H9 (cell line): ENCODE results near the gene CARD19. TPM values are rescaled to one million over a fixed set of nuclear protein-coding genes. Genes with fewer than 3 reads are reported as not detected.

Experiments
- DNase-seq: peaks from one replicate; pipeline ENCODE4 v3.0.0-alpha.2; 2017
- H2AFZ ChIP-seq: one replicate; pipeline ENCODE4 v1.6.1; 2013; ENCODE audit warnings: mild to moderate bottlenecking, low read length, control low read depth, moderate library complexity
- H2AK5ac ChIP-seq: 2 replicates; pipeline ENCODE4 v1.6.1; 2013; ENCODE audit warnings: low read length, control low read depth, mixed read lengths; ENCODE audit not compliant: insufficient read length
- H2BK120ac ChIP-seq: one replicate; pipeline ENCODE4 v1.6.1; 2013; ENCODE audit warnings: low read depth, mild to moderate bottlenecking, low read length, control low read depth, inconsistent platforms; ENCODE audit not compliant: poor library complexity, severe bottlenecking
- H2BK12ac ChIP-seq: 2 replicates; pipeline ENCODE4 v1.6.1; 2013; ENCODE audit warnings: low read length, control low read depth, mixed read lengths, low read depth; ENCODE audit not compliant: insufficient read length
- H2BK15ac ChIP-seq: 2 replicates; pipeline ENCODE4 v1.6.1; 2013; ENCODE audit warnings: low read depth, low read length, control low read depth
- H2BK20ac ChIP-seq: one replicate; pipeline ENCODE4 v1.6.1; 2013; ENCODE audit warnings: low read depth, mild to moderate bottlenecking, low read length, control low read depth, inconsistent platforms; ENCODE audit not compliant: poor library complexity, severe bottlenecking
- H2BK5ac ChIP-seq: 2 replicates; pipeline ENCODE4 v1.6.1; 2013; ENCODE audit warnings: low read length, control low read depth, mixed read lengths; ENCODE audit not compliant: insufficient read length
- H3K14ac ChIP-seq: 2 replicates; pipeline ENCODE4 v1.6.1; 2013; ENCODE audit warnings: low read length, control low read depth; ENCODE audit not compliant: insufficient read depth
- H3K18ac ChIP-seq: 2 replicates; pipeline ENCODE4 v1.6.1; 2013; ENCODE audit warnings: low read depth, mild to moderate bottlenecking, mixed read lengths, low read length, control low read depth; ENCODE audit not compliant: insufficient read length
- H3K23ac ChIP-seq: 2 replicates; pipeline ENCODE4 v1.6.1; 2013; ENCODE audit warnings: low read length, control low read depth, mixed read lengths, low read depth; ENCODE audit not compliant: insufficient read length
- H3K23me2 ChIP-seq: 2 replicates; pipeline ENCODE4 v1.6.1; 2013; ENCODE audit warnings: low read depth, mild to moderate bottlenecking, mixed read lengths, low read length, control low read depth; ENCODE audit not compliant: insufficient read length, poor library complexity, severe bottlenecking
- H3K27ac ChIP-seq: 2 replicates; pipeline ENCODE4 v1.5.1; 2013; ENCODE audit warnings: low read length, control low read depth, mixed read lengths, low read depth; ENCODE audit not compliant: insufficient read length
- H3K27me3 ChIP-seq: 2 replicates; pipeline ENCODE4 v1.6.1; 2013; ENCODE audit warnings: low read length, control low read depth, inconsistent platforms; ENCODE audit not compliant: insufficient read depth
- H3K4ac ChIP-seq: 2 replicates; pipeline ENCODE4 v1.6.1; 2013; ENCODE audit warnings: low read depth, mild to moderate bottlenecking, control low read depth, inconsistent platforms, low read length, moderate library complexity
- H3K4me1 ChIP-seq: 2 replicates; pipeline ENCODE4 v1.6.1; 2013; ENCODE audit warnings: low read length, control low read depth, inconsistent platforms; ENCODE audit not compliant: insufficient read depth
- H3K4me2 ChIP-seq: 2 replicates; pipeline ENCODE4 v1.6.1; 2013; ENCODE audit warnings: low read length, control low read depth, mixed read lengths; ENCODE audit not compliant: insufficient read length, insufficient read depth
- H3K56ac ChIP-seq: 2 replicates; pipeline ENCODE4 v1.6.1; 2013; ENCODE audit warnings: low read depth, mild to moderate bottlenecking, mixed read lengths, low read length, control low read depth; ENCODE audit not compliant: insufficient read length
- H3K79me1 ChIP-seq: 2 replicates; pipeline ENCODE4 v1.6.1; 2013; ENCODE audit warnings: low read depth, mild to moderate bottlenecking, moderate library complexity, low read length, control low read depth, inconsistent platforms; ENCODE audit not compliant: insufficient read depth, poor library complexity, severe bottlenecking
- H3K79me2 ChIP-seq: 2 replicates; pipeline ENCODE4 v1.6.1; 2013; ENCODE audit warnings: low read length, control low read depth, inconsistent platforms; ENCODE audit not compliant: insufficient read depth
- H3K9ac ChIP-seq: 2 replicates; pipeline ENCODE4 v1.6.1; 2013; ENCODE audit warnings: low read length, control low read depth, mixed read lengths; ENCODE audit not compliant: insufficient read length; ENCODE audit errors: extremely low read depth
- H3K9me3 ChIP-seq: one replicate; pipeline ENCODE4 v1.6.1; 2013; ENCODE audit warnings: low read depth, low read length, inconsistent platforms; ENCODE audit not compliant: control insufficient read depth
- H3T11ph ChIP-seq: one replicate; pipeline ENCODE4 v1.6.1; 2013; ENCODE audit warnings: mild to moderate bottlenecking, low read length, control low read depth, inconsistent platforms
- H4K20me1 ChIP-seq: one replicate; pipeline ENCODE4 v1.6.1; 2013; ENCODE audit not compliant: control insufficient read depth, insufficient read length, insufficient read depth
- H4K5ac ChIP-seq: 2 replicates; pipeline ENCODE4 v1.6.1; 2013; ENCODE audit warnings: low read depth, mild to moderate bottlenecking, mixed read lengths, low read length, control low read depth; ENCODE audit not compliant: insufficient read length
- H4K8ac ChIP-seq: replicated peaks from 2 replicates; pipeline ENCODE4 v1.6.1; 2013; ENCODE audit warnings: low read length, control low read depth, mixed read lengths, low read depth; ENCODE audit not compliant: insufficient read length
- H4K91ac ChIP-seq: 2 replicates; pipeline ENCODE4 v1.6.1; 2013; ENCODE audit warnings: low read depth, mild to moderate bottlenecking, moderate library complexity, mixed read lengths, low read length, control low read depth; ENCODE audit not compliant: insufficient read length
- H3K27ac Mint-ChIP-seq, 3 experiments: 2 replicates in 2 of 3; 3 replicates in 1 of 3; pipeline ENCODE4 v1.8.0; 2020 to 2021; ENCODE audit warnings: mixed read lengths in 3 of 3, mild to moderate bottlenecking in 1 of 3, moderate library complexity in 1 of 3
- H3K27me3 Mint-ChIP-seq: 2 replicates; pipeline ENCODE4 v1.8.0; 2021; ENCODE audit warnings: low read depth, mild to moderate bottlenecking, moderate library complexity, mixed read lengths
- H3K36me3 Mint-ChIP-seq, 3 experiments: 2 replicates in 2 of 3; 3 replicates in 1 of 3; pipeline ENCODE4 v1.8.0; 2020 to 2021; ENCODE audit warnings: low read depth in 3 of 3, mixed read lengths in 3 of 3; ENCODE audit not compliant: insufficient read depth in 1 of 3
- H3K4me1 Mint-ChIP-seq, 2 experiments: 2 replicates each; pipeline ENCODE4 v1.8.0; 2020; ENCODE audit warnings: mixed read lengths in 2 of 2
- H3K4me3 Mint-ChIP-seq, 2 experiments: 2 replicates in 1 of 2; 3 replicates in 1 of 2; pipeline ENCODE4 v1.8.0; 2020 to 2021; ENCODE audit warnings: mild to moderate bottlenecking in 2 of 2, mixed read lengths in 2 of 2, moderate library complexity in 1 of 2
- H3K9me3 Mint-ChIP-seq, 2 experiments: 2 replicates in 1 of 2; 3 replicates in 1 of 2; pipeline ENCODE4 v1.8.0; 2020; ENCODE audit warnings: mild to moderate bottlenecking in 2 of 2, mixed read lengths in 2 of 2, moderate library complexity in 1 of 2
- CTCF ChIP-seq: fragments of 200-600 bp; sonication (generic); conservative IDR thresholded peaks from 3 replicates; pipeline ENCODE4 v1.8.0; 2021; ENCODE audit warnings: antibody characterized with exemption, mild to moderate bottlenecking
- WGBS: extraction: QIAGEN DNeasy Blood & Tissue Kit; methylation state at CpG from one replicate; pipeline ENCODE4 v1.1.7; 2013; ENCODE audit warnings: missing lambda C conversion rate, low lambda C conversion rate, mixed read lengths; ENCODE audit not compliant: insufficient read length; ENCODE audit errors: extremely low coverage; 5-methylcytosine and 5-hydroxymethylcytosine counted together
- total RNA-seq: library from RNA; stranded (reverse); gene quantifications from 2 replicates; pipeline ENCODE4 v1.2.1, GENCODE V29; 2021

CARD19 gene
- total RNA-seq, 1 experiment from 2014 or later: 21.4 TPM

GRCh38 chr9:93115486-93116071 lies 19.6 kb downstream of the CARD19 start:
- 100% methylated on average over 1 of the region's 3 CpGs for WGBS
- Mint-ChIP-seq H3K4me1 (peaks cover 18 to 28% of the 10 kb centered on the region in 2 experiments), H3K36me3 (peaks cover 0 to 5% (median 3%) of the 10 kb centered on the region in 3 experiments; a peak in 3 of 7 replicates), H3K27ac (no peak overlapping the region), H3K27me3 (no peaks in the 10 kb centered on the region; the same call in 1 of the 2 replicates), H3K4me3 (no peak overlapping the region), H3K9me3 (no peaks in the 10 kb centered on the region)
- no peak overlapping the region for H3K14ac ChIP-seq
- no peak overlapping the region for H3K4ac ChIP-seq
- no peak overlapping the region for H3K18ac ChIP-seq
- H2BK120ac ChIP-seq: no peak overlapping the region
- H3K4me1 ChIP-seq: no peaks in the 10 kb centered on the region
- no peak overlapping the region for H3K4me2 ChIP-seq
- no peak overlapping the region for H4K91ac ChIP-seq
- H3T11ph ChIP-seq: no peak overlapping the region
- no peaks in the 10 kb centered on the region for H4K20me1 ChIP-seq
- no peak overlapping the region for H2BK20ac ChIP-seq
- no peak overlapping the region for H4K5ac ChIP-seq
- TF ChIP-seq CTCF: no peak
- no peak for DNase-seq
- H3K79me1 ChIP-seq: no peaks in the 10 kb centered on the region
- no peak overlapping the region for H2AFZ ChIP-seq
- H3K23ac ChIP-seq: no peak overlapping the region
- H3K27ac ChIP-seq: no peak overlapping the region
- H2BK15ac ChIP-seq: no peak overlapping the region
- H2BK12ac ChIP-seq: no peak overlapping the region
- H3K27me3 ChIP-seq: no peaks in the 10 kb centered on the region
- no peak overlapping the region for H2BK5ac ChIP-seq
- no peaks in the 10 kb centered on the region for H3K79me2 ChIP-seq
- H2AK5ac ChIP-seq: no peak overlapping the region
- no peaks in the 10 kb centered on the region for H3K23me2 ChIP-seq
- no peaks in the 10 kb centered on the region for H3K9me3 ChIP-seq
- no peak overlapping the region for H4K8ac ChIP-seq
- no peak overlapping the region for H3K9ac ChIP-seq
- no peak overlapping the region for H3K56ac ChIP-seq
